ENCODE measurements around the gene TCF7L1.
"Not testable (repeated sequence)": the region's sequence is repeated elsewhere in the genome, so short reads cannot be mapped to it uniquely, and the experiment has no call there.

Gene TCF7L1

DNA sequence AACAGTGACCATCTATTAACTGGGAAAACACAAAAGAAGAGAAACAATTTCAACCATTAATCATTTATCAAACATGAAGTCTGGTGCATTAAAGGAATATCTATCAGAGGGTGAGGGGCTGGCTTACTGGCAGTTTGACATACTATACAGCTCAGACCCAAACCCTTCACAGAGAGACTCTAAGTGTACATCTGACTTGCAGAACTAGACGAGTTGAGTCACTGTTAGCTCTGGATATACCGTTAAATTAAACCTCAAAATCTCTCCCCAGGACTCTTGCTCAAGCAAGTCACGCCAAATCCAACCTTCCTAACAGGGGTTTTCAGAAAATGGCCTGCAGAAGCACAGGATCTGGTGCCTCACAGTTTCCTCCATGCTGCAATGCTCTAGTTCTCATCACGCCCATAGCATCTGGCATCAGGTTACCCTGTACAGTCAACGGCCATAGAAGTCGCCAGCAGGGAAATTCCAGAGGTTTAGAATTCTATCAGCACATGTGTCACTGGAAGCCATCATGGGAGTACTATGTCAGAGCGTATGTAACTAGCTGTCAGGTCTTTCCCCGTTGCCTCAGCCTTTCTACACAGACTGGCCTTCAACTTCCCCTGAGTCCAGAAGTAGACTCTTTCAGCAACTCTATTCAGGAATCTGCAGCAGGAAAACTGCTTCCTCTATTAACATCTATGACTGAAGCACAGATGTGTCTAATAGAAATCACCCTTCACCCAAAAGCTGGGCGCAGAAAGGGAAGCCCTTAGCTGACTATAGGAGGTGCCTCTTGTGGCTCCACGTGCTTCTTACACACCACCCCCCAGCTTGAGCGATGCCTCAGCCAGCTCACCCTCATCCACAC is 185.3 kb downstream of the TCF7L1 start:
- Histone ChIP-seq H3K27me3 (no peaks in the 10 kb centered on the region), H3K9me3 (replicated peaks in 1 of 11) (no peaks in the 10 kb centered on the region), H3K4me3 (no peak overlapping the region), H3K4me1 (peaks cover 16 to 67% (median 34%) of the 10 kb centered on the region in 10 experiments; a peak in 19 of 20 replicates), H3K27ac (peak overlapping the region in 1 of 11 experiments; percentile 11; a peak in 1 of 22 replicates), H3K4me2 (peak overlapping the region in 3 of 11 experiments; percentile 25 to 99 (median 99); a peak in 5 of 22 replicates), H3K9ac (no peak overlapping the region; a peak in 1 of 22 replicates), H3K36me3 (peaks cover 89 to 100% (median 98%) of the 10 kb centered on the region in 11 experiments), H4K20me1 (peaks cover 80 to 100% (median 100%) of the 10 kb centered on the region in 11 experiments)
- TF ChIP-seq Cebpa-rat (IDR thresholded peaks at IDR 0.05) = no peak

DNA sequence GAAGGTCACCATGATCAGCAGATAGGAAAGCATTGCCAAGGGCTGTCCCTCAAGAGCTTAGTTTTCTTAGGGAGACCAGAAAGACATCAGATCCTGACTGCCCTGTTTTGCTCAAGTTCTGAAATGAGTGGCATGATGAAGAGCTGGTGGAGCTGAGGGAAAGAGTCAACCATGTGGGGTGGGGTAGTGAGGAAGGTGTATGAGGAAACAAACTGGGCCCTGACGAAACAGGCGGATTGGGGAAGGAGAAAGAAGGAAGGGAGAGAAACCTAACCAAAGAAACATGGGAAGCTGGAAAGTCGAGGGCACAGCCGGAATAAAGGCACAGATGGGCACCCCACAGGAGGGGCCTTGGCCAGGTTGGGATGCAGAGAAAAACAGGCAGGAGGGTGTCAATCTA is 186.6 kb downstream of the TCF7L1 start:
- no peak for TF ChIP-seq Cebpa-rat (IDR thresholded peaks at IDR 0.05)
- H3K4me2 ChIP-seq = peak overlapping the region in 6 of 11 experiments; percentile 2 to 99 (median 94); a peak in 8 of 22 replicates
- H3K9me3 ChIP-seq (replicated peaks in 1 of 11) = no peaks in the 10 kb centered on the region
- no peak overlapping the region for H3K27ac ChIP-seq
- peaks cover 28 to 70% (median 48%) of the 10 kb centered on the region in 10 experiments for H3K4me1 ChIP-seq
- H3K27me3 ChIP-seq = no peaks in the 10 kb centered on the region
- no peak overlapping the region for H3K4me3 ChIP-seq
- peaks cover 94 to 100% (median 98%) of the 10 kb centered on the region in 11 experiments for H3K36me3 ChIP-seq
- H4K20me1 ChIP-seq = peaks cover 86 to 100% (median 100%) of the 10 kb centered on the region in 11 experiments
- H3K9ac ChIP-seq = peak overlapping the region in 2 of 11 experiments; percentile 31 to 37; a peak in 3 of 22 replicates

DNA sequence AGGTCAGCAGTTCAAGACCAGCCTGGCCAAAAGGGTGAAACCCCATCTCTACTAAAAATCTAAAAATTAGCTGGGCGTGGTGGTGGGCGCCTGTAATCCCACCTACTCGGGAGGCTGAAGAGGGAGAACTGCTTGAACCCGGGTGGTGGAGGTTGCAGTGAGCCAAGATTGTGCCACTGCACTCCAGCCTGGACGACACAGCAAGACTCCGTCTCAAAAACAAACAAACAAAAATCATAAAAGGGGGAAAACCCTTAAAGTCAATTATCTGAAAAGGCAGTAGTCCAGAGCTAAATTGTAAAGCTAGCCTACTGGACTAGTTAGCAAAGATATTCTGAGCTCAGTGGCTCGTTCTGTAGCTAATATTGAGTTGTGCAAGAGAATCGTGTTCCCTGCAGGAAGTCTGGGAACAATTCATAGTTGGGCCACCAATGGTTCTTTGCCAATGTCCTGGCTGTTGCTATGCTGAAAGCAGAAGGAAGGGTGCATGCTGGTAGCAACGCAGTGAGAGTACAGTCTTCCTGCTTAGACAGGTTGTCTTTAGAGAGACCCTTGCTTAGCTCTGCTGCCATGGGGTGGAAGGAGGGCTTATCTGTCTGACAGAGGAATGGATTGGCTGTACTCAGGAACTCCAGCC is 190.3 kb downstream of the TCF7L1 start:
- Histone ChIP-seq H3K27ac (no peak overlapping the region), H3K9ac (peak overlapping the region in 2 of 11 experiments; percentile 33 to 41; a peak in 3 of 22 replicates), H3K4me1 (peaks cover 41 to 76% (median 57%) of the 10 kb centered on the region in 10 experiments), H3K27me3 (no peaks in the 10 kb centered on the region), H3K4me2 (peak overlapping the region; percentile 9 to 99 (median 94)), H3K36me3 (peaks cover 80 to 88% (median 87%) of the 10 kb centered on the region in 11 experiments), H3K9me3 (replicated peaks in 1 of 11) (no peaks in the 10 kb centered on the region), H4K20me1 (peaks cover 81 to 90% (median 84%) of the 10 kb centered on the region in 11 experiments), H3K4me3 (peak overlapping the region in 5 of 10 experiments; percentile 20 to 95 (median 85); a peak in 5 of 20 replicates)
- no peak for TF ChIP-seq Cebpa-rat (IDR thresholded peaks at IDR 0.05)

DNA sequence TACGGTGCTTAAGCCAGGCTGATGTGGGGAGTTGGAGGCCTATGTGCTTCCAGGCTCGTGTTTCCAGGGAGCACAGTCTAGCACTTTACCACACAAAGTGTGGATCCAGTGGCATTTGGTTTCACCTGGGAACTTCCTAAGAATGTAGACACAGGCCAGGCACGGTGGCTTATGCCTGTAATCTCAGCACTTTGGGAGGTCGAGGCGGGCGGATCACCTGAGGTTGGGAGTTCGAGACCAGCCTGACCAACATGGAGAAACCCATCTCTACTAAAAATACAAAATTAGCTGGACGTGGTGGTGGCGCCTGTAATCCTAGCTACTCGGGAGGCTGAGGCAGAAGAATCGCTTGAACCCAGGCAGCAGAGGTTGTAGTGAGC is 190.8 kb downstream of the TCF7L1 start:
- H3K36me3 ChIP-seq = peaks cover 75 to 83% (median 82%) of the 10 kb centered on the region in 11 experiments
- H3K27me3 ChIP-seq; H3K27ac ChIP-seq; H3K9me3 ChIP-seq (replicated peaks in 1 of 11): not testable (repeated sequence)
- peak overlapping the region in 6 of 10 experiments; percentile 20 to 97 (median 90); a peak in 8 of 20 replicates for H3K4me3 ChIP-seq
- H4K20me1 ChIP-seq = peaks cover 76 to 85% (median 79%) of the 10 kb centered on the region in 11 experiments
- H3K4me1 ChIP-seq = peaks cover 46 to 76% (median 59%) of the 10 kb centered on the region in 10 experiments
- peak overlapping the region in 2 of 11 experiments; percentile 33 to 41; a peak in 2 of 22 replicates for H3K9ac ChIP-seq
- H3K4me2 ChIP-seq = peak overlapping the region; percentile 25 to 99 (median 95); a peak in 21 of 22 replicates

DNA sequence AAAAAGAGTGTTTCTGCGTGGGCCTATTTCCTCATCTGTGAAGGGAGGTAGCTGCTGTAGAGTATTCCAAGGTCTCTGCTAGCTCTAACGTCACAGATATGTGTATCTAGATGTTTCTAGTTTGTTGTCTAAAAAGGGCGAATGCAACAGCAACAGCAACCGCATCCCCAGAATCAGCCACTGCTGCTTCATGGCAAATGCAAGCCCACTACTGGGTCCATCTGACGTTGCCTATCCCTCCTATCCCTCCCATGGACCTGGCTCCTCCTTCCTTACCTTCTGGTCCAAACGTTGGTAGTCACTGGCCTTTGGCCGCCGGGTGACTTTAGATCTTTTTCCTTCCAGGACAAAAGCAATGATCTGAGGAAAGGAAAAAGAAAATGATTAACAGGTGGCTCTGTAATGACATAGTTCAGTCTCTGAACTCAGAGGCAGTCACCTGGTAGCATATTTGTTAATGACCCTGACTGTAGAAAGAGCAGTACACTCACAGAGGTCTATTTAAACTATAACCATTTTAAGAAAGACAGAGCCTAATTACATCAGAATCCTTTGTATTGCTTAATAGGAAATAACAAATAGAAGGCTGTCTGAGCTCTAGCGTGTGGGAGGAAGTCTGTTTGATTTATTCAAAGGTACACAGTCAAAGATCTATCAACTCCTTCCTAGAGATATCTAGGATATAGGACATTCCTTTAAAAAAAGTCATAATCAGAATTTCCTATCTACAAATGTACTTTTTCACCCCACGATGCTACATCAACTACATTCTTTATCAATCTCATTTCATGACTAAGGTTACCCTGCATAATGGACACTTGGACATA is 191.7 kb downstream of the TCF7L1 start:
- Histone ChIP-seq H3K36me3 (peaks cover 67 to 75% (median 73%) of the 10 kb centered on the region in 11 experiments), H3K4me3 (peak overlapping the region; percentile 82 to 97 (median 91)), H3K27me3 (no peaks in the 10 kb centered on the region), H4K20me1 (peaks cover 68 to 76% (median 70%) of the 10 kb centered on the region in 11 experiments), H3K4me1 (peaks cover 51 to 74% (median 63%) of the 10 kb centered on the region in 10 experiments), H3K27ac (peak overlapping the region in 9 of 11 experiments; percentile 31 to 98 (median 97); a peak in 12 of 22 replicates), H3K9ac (peak overlapping the region; percentile 92 to 98 (median 96)), H3K4me2 (peak overlapping the region; percentile 91 to 99 (median 97)), H3K9me3 (replicated peaks in 1 of 11) (no peaks in the 10 kb centered on the region)
- 0 out of 22 replicates have a peak, but pooled peaks of 1 of the 11 experiments have one; percentile 10 for TF ChIP-seq Cebpa-rat (IDR thresholded peaks at IDR 0.05)

DNA sequence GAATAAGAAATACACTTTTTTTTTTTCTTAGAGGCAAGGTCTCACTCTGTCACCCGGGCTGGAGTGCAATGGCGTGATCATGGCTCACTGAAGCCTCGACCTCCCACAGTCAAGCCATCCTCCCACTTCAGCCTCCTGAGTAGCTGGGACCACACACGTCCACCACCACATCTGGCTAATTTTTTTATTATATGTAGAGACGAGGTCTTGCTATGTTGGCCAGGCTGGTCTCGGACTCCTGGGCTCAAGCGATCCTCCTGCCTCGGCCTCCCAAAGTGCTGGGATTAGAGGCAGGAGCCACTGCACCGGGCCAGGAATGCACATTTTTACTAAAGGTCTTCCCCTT is 192.2 kb downstream of the TCF7L1 start:
- Histone ChIP-seq H3K27ac (peak overlapping the region in 9 of 11 experiments; percentile 31 to 98 (median 97); a peak in 15 of 22 replicates), H3K36me3 (peaks cover 61 to 69% (median 67%) of the 10 kb centered on the region in 11 experiments), H3K4me3 (peak overlapping the region; percentile 82 to 97 (median 91)), H4K20me1 (peaks cover 62 to 71% (median 64%) of the 10 kb centered on the region in 11 experiments), H3K4me2 (peak overlapping the region; percentile 91 to 99 (median 97)), H3K4me1 (peaks cover 51 to 69% (median 58%) of the 10 kb centered on the region in 10 experiments), H3K9me3 (replicated peaks in 1 of 11) (no peaks in the 10 kb centered on the region), H3K27me3 (no peaks in the 10 kb centered on the region), H3K9ac (peak overlapping the region; percentile 92 to 98 (median 96))
- TF ChIP-seq Cebpa-rat (IDR thresholded peaks at IDR 0.05) = no peak

DNA sequence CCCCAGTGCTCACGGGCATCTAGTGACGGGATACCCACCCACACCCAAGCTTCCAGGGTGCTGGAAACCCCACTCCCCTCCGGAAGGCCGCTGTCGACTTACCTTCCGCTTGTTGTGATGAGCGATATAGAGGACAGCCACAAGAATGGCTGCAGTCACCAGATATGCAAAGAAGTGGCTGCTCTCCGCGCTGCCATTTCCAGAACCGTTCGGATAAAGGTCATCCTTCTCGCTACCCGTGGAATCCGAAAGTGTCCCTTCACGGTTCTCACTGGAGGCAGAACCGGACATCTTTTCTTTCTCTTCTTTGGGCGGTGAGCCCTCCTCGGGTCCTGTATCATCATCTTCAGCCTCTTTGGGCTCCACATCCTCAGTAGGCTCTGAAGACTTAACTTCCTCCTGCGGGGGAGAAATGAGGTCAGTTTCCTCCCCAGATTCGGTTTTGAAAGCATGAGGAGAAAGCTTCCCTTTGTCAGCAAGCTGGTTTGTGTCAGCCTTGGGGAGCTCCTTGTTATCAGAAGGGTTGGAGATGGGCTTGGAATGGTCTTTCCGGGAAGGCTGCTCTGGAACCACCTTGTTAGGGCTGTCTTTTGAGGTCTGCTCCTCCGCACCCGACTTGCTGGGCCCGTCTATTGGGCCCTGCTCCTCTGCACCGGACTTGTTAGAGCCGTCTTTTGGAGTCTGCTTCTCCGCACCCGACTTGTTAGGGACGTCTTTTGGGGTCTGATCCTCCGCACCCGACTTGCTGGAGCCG is 193.4 kb downstream of the TCF7L1 start:
- peaks cover 50 to 59% (median 53%) of the 10 kb centered on the region in 11 experiments for H4K20me1 ChIP-seq
- H3K27ac ChIP-seq = peak overlapping the region; percentile 94 to 98 (median 97)

More for the DNA sequence above, 193.4 kb downstream of the TCF7L1 start:
- TF ChIP-seq Cebpa-rat (IDR thresholded peaks at IDR 0.05) = no peak
- peak overlapping the region; percentile 82 to 97 (median 91) for H3K4me3 ChIP-seq
- H3K9ac ChIP-seq = peak overlapping the region; percentile 92 to 98 (median 96)
- peaks cover 46 to 58% (median 52%) of the 10 kb centered on the region in 10 experiments for H3K4me1 ChIP-seq
- H3K4me2 ChIP-seq = peak overlapping the region; percentile 91 to 99 (median 97)
- no peaks in the 10 kb centered on the region for H3K27me3 ChIP-seq
- no peaks in the 10 kb centered on the region for H3K9me3 ChIP-seq (replicated peaks in 1 of 11)
- H3K36me3 ChIP-seq = peaks cover 49 to 57% (median 56%) of the 10 kb centered on the region in 11 experiments
